Activated naive CD4-positive, alpha-beta T cell treated with anti-CD3 and anti-CD28 coated beads, Interleukin-2, amount 50 U/mL, for 16 hours (primary cell): Measurements from ENCODE around the gene ADORA3.
"Not testable (repeated sequence)": the region's sequence is repeated elsewhere in the genome, so short reads cannot be mapped to it uniquely, and the experiment has no call there.

Source experiments
- DNase-seq: peaks from one replicate; pipeline ENCODE4 v3.0.0-alpha.2; 2020

Gene ADORA3

DNA sequence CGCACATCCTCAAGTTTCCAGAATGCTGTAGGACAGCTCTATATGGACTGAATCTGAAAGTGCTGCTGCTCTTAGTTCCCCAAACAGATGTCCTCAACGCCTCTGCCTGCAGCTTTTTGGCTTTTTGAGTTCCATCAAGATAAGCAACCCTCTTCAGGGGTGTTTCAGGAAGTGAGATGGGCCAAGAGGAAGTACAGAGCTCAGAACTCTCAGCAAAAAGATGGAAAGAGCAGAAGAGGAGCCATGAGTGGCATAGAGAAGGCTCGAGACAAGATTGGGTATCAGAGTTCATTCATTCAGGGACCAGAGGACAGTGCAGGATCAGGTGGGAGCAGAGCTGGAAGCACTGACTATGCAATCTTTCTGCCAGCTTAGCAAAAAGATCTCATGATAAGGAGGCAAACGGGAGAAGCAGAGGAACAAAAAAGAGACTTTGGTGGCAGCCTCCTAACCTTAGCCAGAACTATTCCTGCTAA, at the start of gene ADORA3, which contains the start of gene TMIGD3:
ADORA3 (minus strand) TSS at position 49 of the 476 bp plus-strand sequence. CDS start 279 bp downstream, outside the sequence.
TMIGD3 (minus strand) TSS at position 49 of the 476 bp plus-strand sequence. CDS start 279 bp downstream, outside the sequence.
- DNase-seq, result no peak

DNA sequence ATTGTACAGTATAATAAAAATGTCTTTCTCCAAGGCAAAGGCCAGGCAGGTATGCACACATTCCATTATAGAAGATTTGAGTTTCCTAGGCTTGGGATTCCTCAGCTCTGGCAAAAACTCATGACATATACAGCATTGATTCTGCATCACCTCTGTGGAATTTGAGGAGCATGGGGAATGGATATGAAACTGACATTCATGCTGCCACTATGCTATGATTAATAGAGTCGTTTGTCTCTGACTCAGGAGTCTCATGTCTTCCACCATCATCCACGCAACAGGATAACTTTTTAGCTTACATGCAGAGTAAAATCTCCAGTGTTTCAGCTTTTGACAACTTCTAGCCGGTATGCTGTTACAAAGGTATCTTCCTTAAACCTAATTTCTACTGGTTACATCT, 49.8 kb upstream of the ADORA3 start:
- no peak for DNase-seq

DNA sequence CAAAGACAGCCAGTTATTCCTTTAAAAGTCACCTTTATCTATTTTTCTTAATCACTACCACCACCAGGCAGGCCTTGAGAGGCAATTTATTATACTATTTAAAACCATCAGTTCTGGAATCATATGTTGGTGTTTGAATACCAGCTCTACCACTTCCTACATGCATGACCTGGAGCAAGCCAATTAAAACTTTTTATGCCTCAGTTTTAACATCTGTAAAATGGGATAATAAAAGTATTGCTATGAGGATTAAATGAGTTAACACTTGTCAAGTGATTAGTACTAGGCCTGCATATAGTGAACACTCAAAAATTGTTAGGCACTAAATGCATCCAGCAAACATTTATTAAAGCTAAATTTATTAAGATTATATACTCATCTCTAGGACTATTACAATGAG, 49.2 kb upstream of the ADORA3 start:
- no peak for DNase-seq

DNA sequence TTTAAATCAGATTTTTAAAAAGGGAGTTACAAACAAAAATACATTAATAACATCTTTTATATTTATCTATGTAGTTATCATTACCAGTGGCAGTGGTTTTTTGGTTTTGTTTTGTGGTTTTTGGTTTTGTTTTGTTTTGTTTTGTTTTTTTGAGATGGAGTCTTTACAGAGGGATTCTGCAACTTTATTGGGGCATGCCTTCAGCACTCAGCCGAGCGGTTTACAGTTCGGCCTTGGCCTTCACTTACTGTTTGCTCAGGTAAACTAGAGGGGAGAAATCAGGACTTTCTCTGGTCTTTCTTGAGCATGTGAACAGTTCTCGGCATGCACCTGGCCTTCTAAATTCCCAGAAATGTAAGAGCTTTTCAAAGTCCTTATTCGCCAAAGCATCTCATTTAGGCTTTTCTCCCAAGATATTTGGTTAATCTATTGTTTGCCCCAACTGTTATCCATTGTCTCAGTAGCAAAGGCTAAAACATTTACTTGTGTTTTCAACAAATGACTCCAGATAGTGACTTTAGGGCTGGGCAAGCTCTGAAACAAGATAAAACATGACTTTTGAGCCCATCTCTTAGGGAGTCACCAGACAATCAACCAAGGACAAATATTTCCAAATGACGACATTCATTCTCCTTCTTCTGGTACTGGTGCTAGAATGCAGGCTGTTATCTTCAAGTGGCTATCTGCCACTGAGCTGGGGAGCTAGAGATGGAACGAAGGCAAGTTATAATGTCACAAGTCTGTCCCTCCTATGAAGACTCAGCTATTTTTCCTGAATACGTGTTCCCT, 48.4 kb upstream of the ADORA3 start:
- DNase-seq, result no peak

DNA sequence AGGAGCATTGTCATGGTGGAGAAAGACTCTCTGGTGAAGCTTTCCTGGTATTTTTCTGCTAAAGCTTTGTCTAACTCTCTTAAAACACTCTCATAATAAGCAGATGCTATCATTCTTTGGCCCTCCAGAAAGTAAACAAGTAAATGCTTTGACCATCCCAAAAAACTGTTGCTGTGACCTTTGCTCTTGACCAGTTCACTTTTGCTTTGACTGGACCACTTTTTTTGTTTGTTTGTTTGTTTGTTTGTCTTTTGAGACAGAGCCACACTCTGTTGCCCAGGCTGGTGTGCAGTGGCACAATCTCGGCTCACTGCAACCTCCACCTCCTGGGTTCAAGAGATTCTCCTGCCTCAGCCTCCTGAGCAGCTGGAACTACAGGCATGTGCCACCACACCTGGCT, 44.4 kb upstream of the ADORA3 start:
- not testable (repeated sequence) for DNase-seq

DNA sequence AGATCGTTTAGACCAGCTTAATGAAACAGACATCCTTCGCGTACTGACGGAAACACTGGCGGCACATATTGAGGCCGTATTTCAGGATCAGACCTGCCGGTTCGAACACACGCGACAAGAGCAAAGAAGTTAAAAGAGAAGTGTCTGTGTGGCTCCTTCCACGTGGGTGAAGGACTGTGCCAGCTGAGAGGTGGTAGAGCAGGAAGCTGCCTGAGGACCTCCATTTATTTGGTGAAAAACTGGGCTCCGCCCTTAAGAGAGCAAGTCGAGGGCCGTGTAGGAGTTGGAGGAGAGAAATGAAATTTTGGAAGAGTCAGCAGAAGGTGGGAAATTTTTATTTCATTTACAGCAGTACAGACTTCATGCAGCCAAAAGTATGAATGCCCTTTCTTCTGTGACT, 38.8 kb upstream of the ADORA3 start:
- no peak for DNase-seq

DNA sequence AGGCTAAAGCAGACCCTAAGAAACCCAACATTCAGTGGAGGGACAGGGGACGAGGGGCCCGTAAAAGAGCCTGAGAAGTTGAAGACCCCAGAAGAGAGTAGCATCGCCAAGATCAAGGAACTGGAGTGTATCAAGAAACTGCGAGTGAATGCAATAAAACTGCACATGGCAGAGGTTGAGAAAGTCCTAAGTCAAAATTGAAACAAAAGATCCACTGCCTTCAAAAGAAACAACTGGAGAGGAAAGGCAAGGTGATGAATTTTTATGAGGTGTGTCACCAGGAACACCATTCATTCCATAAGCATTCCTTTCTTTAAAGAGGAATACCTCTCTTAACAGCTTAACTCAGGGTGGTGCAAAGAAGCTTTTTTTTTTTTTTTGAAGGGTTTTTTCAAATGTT, 38.3 kb upstream of the ADORA3 start:
- no peak for DNase-seq

DNA sequence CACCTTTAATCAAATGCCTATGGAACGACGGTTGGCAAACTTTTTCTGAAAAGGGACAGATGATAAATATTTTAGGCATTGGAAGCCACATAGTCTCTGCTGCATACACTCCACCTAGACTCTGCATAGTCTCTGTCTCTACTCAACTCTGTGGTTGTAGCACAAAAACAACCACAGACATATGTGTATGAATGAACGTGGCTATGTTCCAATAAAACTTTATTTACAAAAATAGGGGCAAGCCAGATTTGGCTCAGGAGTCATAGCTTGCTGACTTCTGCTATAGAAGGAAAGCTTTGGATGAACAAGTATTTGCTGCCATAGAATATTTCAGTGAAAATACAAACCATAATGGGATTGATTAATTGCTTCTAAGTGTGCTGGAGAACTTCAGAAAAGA, 37.5 kb upstream of the ADORA3 start:
- no peak for DNase-seq

DNA sequence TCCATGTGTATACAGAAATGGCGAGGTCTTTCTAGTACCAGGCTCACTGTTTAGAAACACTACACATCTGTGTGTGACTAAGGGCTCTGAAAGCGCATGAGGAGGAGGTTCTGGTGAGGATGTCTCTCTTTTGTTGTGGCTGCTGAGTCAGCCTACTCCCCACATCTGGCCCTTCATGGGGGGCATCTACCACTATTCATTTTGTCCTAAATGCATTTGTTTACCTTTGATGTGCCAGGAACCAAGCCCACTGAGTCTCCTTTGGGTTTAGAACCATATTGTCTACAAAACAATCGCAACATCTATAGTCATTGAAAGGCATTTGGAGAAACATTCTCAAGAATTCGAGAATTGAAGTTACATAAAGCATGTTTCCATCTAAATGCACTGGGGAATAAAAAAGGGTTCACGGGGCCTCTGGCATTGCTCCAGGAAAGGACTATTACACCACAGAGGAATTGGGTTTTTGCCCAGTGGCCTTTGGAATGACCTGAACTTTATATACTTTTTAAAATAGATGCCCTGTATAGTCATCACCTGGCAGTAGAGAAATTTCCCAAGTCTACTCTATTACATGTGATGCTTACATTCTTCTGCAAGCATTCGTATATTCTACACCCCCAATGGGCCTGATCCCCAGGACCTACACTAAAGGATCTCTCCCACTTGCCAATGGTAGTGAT, 35.1 kb upstream of the ADORA3 start:
- DNase-seq, result no peak

DNA sequence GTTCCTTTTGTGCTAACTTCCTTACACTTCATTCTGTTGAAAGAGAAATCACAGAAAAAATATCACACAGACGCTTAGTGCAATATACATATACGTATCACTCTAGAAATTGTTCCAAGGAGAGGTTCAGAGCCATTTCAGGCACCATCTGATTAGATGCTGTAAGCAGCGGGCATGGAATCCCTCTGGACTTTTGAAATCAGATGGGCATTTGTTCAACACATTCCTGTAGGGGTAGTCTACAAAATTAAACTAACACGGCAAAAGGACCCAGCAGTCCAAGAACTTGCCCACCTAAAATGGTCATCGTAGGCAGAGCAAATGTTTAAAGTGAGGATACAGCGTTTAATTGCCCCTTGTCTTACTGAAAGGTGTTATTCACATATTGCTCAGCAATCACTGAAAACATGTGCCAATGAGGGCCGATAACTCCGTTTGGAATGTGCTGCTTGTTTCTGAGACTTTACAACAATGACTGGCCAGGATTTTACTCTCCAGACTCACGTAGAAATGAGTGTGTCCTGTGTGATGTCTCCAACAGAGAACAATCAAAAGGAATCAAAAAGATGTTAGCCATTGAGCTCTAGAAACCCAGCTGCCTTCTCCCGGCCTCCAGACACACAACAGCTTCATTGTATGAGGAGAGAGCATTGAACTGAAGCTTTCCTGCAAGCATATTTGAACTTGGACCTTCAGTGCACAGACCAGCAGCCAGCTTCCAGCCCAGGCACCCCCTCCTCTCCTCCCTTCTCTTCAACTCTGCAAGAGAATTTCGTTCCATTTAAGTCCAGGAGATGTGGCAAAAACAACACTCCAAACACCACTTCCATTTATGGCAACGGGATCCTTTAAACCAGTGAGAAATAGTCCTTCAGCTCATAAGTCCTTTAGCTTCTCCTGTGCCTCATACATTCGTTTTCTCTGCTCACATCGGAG, 32.1 kb upstream of the ADORA3 start:
- DNase-seq, result no peak

DNA sequence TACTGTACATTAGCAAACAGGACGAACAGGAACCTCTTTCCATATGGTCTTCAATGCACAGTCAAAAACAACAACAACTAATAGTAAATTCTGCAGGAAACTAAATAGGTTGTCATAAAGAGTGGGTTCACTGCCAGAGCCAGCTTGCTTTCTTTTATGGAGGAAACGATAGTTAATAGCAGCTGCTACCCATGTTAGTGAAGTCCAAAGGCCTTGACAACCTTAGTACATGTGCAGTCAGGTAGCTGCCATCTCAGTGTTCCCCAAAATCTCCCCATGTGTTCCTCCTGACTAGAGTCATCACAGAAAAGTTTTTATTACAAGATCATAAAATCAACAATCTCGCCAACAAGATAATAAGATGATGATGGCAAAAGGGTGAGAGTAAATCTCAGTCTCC, 16.6 kb upstream of the ADORA3 start:
- no peak for DNase-seq

DNA sequence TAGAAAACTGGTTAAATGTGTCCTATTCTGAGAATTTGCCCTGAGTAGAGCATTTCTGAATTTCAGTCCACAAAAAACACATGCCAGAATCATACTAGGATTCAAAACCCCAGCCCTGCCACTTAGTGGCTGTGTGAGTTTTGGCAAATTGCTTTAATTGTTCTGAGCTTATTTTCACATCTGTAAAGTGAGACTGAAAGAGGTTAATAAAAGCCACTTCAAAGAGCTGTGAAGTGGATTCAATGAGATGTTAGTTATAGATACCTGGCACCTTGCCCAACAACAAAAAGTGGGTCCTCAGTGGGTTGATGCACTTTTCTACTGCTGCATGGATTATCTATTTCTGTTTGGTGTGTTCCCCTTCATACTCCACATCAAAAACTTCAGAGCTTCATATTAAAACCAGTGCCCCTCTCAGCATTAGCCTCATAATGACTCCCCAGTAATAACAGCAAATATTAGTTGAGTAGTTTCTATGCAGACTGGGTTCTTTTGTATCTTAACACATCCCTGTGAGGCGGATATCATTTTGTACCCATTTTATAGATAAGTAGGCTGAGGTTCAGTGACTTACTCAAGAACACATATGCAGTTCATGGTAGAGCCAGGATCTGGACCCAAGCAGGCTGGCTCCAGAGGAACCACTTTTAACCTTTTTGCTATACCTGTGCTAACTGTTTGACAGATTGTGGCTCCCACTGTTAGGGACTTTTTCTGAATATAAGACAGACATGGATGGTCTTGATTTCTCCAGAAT, 14.2 kb upstream of the ADORA3 start:
- peak; percentile 42 for DNase-seq

DNA sequence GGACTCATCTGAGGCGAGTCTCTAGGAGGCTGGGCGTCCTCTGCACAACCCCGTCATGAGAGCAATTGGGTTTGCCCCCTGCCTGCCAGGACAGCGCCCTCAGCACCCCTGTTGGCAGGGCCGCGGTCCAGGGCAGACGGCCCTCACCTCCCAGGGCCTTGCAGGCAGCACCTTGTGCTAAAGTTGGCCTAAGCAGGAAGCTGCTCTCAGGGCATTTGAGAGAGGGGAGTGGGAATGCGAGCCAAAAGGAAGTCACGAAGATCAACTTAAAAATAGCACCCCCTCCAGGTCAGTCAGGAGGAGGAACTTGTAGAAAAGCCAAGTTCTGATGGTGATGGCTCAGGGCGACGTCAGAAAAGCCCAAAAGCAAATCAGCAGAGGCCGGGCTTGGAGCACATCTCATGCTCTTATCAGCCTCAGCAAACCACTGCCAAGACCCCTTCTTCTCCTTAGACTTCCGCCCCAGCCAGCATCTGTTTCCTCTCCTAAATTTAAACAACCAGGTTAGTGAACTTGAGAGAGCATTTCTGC, 12.6 kb upstream of the ADORA3 start:
- DNase-seq, result peak; percentile 19

DNA sequence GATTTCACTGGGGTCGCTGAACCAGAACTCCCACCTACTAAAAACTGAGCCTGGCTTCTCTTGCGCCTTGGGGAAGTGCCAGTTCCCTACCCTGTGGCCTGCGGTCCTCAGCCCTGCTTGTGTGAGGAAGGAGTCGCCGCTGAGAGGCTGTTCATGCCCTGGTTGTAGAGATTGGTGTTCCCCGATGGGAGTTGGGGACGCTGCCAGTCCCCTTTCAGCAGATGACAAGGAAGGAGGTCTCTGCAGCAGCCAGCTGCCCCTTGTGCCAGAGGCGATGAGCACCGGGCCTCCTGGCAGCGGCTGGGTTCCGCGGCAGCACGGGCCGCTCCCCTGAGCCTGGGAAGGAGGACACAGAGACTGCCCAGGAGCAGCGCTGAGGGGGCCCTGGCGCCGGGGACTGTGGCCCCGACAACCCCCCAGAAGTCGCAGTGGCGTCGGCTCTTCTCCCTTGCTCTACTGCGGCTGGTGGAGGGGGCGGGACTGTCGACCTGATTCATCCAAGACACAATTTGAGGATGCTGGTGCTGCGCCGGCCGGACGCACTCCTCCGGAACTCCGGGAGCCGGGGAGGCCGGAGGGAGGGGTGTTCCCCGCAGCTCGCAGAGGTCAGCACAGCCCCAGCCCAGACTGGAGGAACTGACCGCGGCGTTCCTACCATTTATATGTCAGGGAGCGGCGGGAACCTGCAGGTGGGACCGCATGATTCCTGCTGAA, 12.0 kb upstream of the ADORA3 start:
- DNase-seq, result peak; percentile 46

DNA sequence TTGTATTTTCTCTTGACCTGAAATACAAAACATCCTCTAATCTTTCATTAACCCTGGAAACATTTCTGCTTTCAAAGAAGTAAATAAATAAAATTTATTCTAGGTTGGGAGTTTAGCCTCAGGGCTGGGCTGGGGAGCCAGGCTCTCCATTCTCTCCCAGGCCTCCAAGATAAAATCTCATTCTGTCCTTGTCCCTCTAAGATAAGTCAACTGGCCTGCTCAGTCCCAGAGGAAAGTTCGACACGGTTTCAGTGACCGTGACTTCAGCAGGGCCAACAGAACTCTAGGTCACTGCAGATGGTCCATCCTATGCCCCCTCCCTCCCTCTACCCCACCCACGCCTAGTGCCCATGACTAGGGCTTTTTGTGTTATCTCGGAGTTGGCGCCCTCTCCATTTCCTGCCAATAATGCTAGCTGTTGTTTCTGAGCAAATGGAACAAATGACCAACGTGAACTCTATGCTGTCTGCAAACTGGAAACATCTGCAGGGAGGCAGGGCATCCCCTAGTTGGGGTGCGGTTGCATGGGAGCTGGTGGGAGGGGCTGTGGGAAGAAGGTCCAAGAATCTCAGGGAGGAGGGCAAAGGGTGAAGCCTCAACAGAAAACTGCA, 10.1 kb upstream of the ADORA3 start:
- DNase-seq, result no peak

DNA sequence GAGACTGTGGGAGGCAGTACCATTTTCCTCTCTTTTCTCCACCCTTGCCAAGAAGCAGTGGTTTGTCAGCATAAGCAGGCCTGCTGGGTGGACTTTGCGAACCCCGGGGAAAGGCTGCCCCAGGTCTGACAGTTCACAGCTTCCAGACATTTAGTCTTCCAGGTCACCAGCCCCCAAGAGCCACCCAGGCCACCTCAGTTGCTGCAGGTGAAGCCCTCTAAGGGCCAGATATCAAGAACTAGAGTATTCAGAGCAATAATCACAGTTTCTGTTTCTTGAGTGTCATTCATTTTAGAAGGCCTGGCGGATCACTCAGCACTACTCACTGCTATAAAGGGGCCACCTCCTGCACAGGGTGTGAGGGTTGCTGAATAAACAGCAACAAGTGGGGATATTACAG, 9.5 kb upstream of the ADORA3 start:
- no peak for DNase-seq

DNA sequence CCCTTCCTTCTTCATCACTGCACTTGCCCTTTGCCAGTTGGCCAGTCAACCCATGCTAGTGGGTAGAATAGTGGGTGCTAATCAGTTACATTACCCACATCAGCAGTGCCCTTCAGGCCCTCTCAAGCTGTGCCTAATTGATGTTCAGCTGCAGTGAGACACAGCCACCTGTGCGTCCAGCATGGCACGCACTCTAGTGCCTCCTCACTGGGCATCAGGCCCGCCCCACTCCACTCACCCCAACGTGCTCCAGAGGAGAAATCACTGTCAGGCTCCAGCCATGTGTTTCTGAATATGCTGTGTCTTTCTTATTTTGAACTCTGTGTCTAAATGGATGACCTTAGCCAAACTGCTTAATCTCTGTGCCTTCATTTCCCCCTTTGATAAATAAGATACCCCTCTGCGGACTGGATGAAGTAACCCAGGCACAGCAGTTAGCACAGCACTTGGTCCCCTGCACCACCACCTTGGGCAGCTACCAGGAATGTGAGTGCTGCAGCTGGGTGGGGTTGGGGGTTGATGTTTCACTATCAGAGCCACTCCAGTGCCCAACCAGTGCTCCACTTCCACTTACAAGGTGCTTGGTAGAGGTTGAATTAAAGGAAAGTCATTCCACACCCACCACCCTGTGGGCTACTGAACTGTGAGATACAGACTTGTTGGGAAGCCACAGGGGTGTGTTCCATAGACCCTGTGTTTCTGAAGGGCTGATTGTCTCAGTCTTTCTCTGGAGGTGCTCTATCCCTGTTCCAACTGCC, 8.9 kb upstream of the ADORA3 start:
- no peak for DNase-seq

DNA sequence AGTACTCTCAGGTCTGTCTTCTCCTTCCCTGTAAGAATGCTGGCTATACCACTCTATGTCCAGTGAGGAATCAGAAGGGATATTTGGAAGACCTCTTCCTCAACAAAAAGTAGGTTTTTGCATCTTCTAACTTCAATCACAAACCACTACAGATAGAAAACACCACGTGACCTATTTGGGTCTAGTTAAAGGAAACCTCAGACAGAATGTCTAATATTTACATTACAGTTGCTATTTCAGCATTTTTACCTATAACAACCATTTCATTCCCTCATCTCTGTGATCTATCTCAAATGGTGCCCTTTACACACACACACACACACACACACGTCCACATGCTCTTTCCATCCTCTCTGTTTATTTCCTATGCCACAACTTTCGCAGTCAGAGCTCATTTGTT, 7.9 kb upstream of the ADORA3 start:
- DNase-seq, result no peak

DNA sequence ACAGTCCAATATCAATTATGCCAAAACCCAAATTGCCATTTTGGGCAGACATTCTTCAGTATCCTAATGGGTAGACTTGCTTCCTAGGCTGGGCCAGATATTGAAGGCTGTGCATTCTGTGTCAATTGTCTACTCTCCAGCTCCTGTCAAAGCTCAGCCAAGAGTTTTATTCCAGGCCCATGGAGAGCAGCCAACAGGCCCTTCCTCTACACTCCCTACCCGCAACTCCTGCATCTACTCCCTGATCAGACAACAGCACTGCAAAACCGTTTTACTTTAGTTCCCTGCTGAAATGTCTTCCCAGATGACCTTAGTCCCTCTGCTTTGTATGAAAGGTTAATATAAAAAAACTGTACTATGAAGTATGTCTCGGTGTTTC, 6.6 kb upstream of the ADORA3 start:
- no peak for DNase-seq
